K562 (cell line): Measurements from ENCODE around the gene VWA7. TPM values are rescaled to one million over a fixed set of nuclear protein-coding genes. Genes with fewer than 3 reads are reported as not detected.

ENCODE experiments used
- CEBPZ ChIP-seq: fragments of 150-350 bp; IDR thresholded peaks from 2 replicates; pipeline ENCODE4 v1.6.1; 2014; ENCODE audit warnings: low read depth, mild to moderate bottlenecking, low read length, borderline replicate concordance
- CHAMP1 ChIP-seq: fragments of 450-650 bp; IDR thresholded peaks from 2 replicates; pipeline ENCODE4 v1.6.1; 2016; ENCODE audit warnings: mild to moderate bottlenecking
- DMBX1 ChIP-seq: fragments of 250-450 bp; sonication (Bioruptor Pico); IDR thresholded peaks from 2 replicates; pipeline ENCODE4 v1.8.0; 2022; ENCODE audit warnings: inconsistent platforms, mild to moderate bottlenecking, moderate library complexity, borderline replicate concordance
- FOXP4 ChIP-seq: sonication (generic); formaldehyde crosslinking; IDR thresholded peaks from 2 replicates; pipeline ENCODE4 v1.8.0; 2022; ENCODE audit warnings: mild to moderate bottlenecking, missing genetic modification reagents, borderline replicate concordance
- GTF2B ChIP-seq: IDR thresholded peaks from 2 replicates; pipeline ENCODE4 v1.6.1; 2011; ENCODE audit not compliant: insufficient read length; ENCODE audit errors: extremely low read depth
- MNT ChIP-seq, 2 experiments: fragments of 450-650 bp; conservative IDR thresholded peaks; 2 replicates each; pipeline ENCODE4 v1.6.1; 2017; ENCODE audit warnings: mild to moderate bottlenecking in 2 of 2, moderate library complexity in 2 of 2
- MTA2 ChIP-seq: fragments of 450-650 bp; IDR thresholded peaks from 2 replicates; pipeline ENCODE4 v1.6.1; 2016; ENCODE audit warnings: low read depth
- POLR2AphosphoS5 ChIP-seq: IDR thresholded peaks from 2 replicates; pipeline ENCODE4 v1.6.1; 2011; ENCODE audit warnings: mild to moderate bottlenecking, low read depth, low read length, moderate library complexity; ENCODE audit not compliant: control insufficient read depth, insufficient read depth
- POLR2B ChIP-seq: fragments of 450-650 bp; IDR thresholded peaks from 2 replicates; pipeline ENCODE4 v1.6.1; 2018; ENCODE audit warnings: low read depth; ENCODE audit not compliant: partially characterized antibody
- THRAP3 ChIP-seq: fragments of 450-650 bp; IDR thresholded peaks from 2 replicates; pipeline ENCODE4 v1.6.1; 2016; ENCODE audit warnings: mild to moderate bottlenecking, inconsistent platforms, borderline replicate concordance
- ZBTB49 ChIP-seq: sonication (generic); formaldehyde crosslinking; IDR thresholded peaks from 2 replicates; pipeline ENCODE4 v1.8.0; 2022; ENCODE audit warnings: missing genetic modification reagents, mild to moderate bottlenecking, borderline replicate concordance
- polyA plus RNA-seq, 8 experiments: library from polyadenylated mRNA; depleted of rRNA in 4 of 8; stranded (reverse) in 5 of 8; unstranded in 3 of 8; fragments of >200 nt; fragmentation: Nextera tagmentation in 2 of 8; fragmentation: Illumina TruSeq in 1 of 8; extraction: Ambion mirVana in 2 of 8; extraction: Trizol in 1 of 8; gene quantifications; 2 replicates each; pipeline versions ENCODE4 v1.2.1 to v1.2.3, GENCODE V29; 2011 to 2014; ENCODE audit warnings: inconsistent platforms in 1 of 8, missing spikeins in 1 of 8
- total RNA-seq, 7 experiments: library from RNA; depleted of rRNA in 6 of 7; stranded (reverse); fragments of >200 nt in 6 of 7; fragmentation: Illumina TruSeq in 2 of 7; extraction: Trizol in 2 of 7; gene quantifications; 2 replicates each; pipeline versions ENCODE4 v1.2.1 to v1.2.3, GENCODE V29; 2011 to 2021; ENCODE audit warnings: low replicate concordance in 1 of 7

Gene VWA7
- total and polyA plus RNA-seq, 9 of the 15 experiments (the other 6 are each of a cell fraction or from before 2014, with no cell fraction given): 0.18 to 2.9 (median 0.95) TPM

GRCh38 chr6:31739639-31740396, 37.3 kb downstream of the VWA7 start, which contains the start of gene MSH5 (continued):
- TF ChIP-seq CEBPZ (peak; percentile 87), MTA2 (no peak), POLR2B (peak; percentile 94), THRAP3 (no peak), FOXP4 (CRISPR knock-in tag) (peak; percentile 98; the same call in 1 of the 2 replicates), CHAMP1 (no peak), ZBTB49 (CRISPR knock-in tag) (peak; percentile 97; the same call in 1 of the 2 replicates), POLR2AphosphoS5 (no peak), DMBX1 (CRISPR knock-in tag) (peak; percentile 88), MNT (conservative IDR thresholded peaks at IDR 0.05) (no peak), GTF2B (no peak)
